OCI-LY7 (cell line): ENCODE data around the gene DENND1B. TPM values are rescaled to one million over a fixed set of nuclear protein-coding genes. Genes with fewer than 3 reads are reported as not detected.

Experiments used
- BruUV-seq: library from RNA; stranded (reverse); fragments of 400-500 nt; replicated peaks from 2 replicates; lab custom pipeline; 2021; lab: Mats Ljungman, UMichigan
- CTCF ChIA-PET: fragments of 300-600 bp; sonication (Branson Sonifier 250); formaldehyde crosslinking; loops from one replicate; lab custom pipeline; 2022; ENCODE audit warnings: antibody characterized with exemption; ENCODE audit not compliant: unreplicated experiment; lab: Charles Lee
- POLR2A ChIA-PET: fragments of 300-600 bp; sonication (Branson Sonifier 250); formaldehyde crosslinking; loops from one replicate; lab custom pipeline; 2022; ENCODE audit warnings: antibody characterized with exemption; lab: Charles Lee
- DNase-seq: peaks from one replicate; pipeline ENCODE4 v3.0.0-alpha.2; 2015; ENCODE audit warnings: low spot score
- H2AFZ ChIP-seq: fragments of 200-600 bp; sonication (generic), shearing (Covaris generic); 2 replicates; pipeline ENCODE4 v1.6.1; 2014; ENCODE audit warnings: mild to moderate bottlenecking, antibody characterized with exemption, low read length, moderate library complexity
- H3K27ac ChIP-seq: fragments of 200-600 bp; sonication (generic); 2 replicates; pipeline ENCODE4 v1.5.1; 2014; ENCODE audit warnings: mixed run types, low read depth, mild to moderate bottlenecking, moderate library complexity, low read length, inconsistent platforms; ENCODE audit not compliant: poor library complexity, severe bottlenecking
- H3K36me3 ChIP-seq: fragments of 200-600 bp; sonication (generic); 2 replicates; pipeline ENCODE4 v1.6.1; 2014; ENCODE audit warnings: mild to moderate bottlenecking, antibody characterized with exemption, low read length, moderate library complexity, mixed read lengths; ENCODE audit not compliant: insufficient read depth
- H3K4me1 ChIP-seq: fragments of 200-600 bp; sonication (generic); 2 replicates; pipeline ENCODE4 v1.5.1; 2014; ENCODE audit warnings: mild to moderate bottlenecking, low read length; ENCODE audit not compliant: insufficient read depth, poor library complexity, severe bottlenecking
- H3K4me2 ChIP-seq: fragments of 200-600 bp; sonication (generic); 2 replicates; pipeline ENCODE4 v1.6.1; 2014; ENCODE audit warnings: mild to moderate bottlenecking, low read length
- H3K4me3 ChIP-seq: fragments of 200-600 bp; sonication (generic); 2 replicates; pipeline ENCODE4 v1.5.1; 2014; ENCODE audit warnings: mild to moderate bottlenecking, low read depth, low read length; ENCODE audit not compliant: poor library complexity, severe bottlenecking
- H3K79me2 ChIP-seq: fragments of 200-600 bp; sonication (generic); 2 replicates; pipeline ENCODE4 v1.6.1; 2016; ENCODE audit warnings: low read depth, mild to moderate bottlenecking, low read length, moderate library complexity, mixed read lengths; ENCODE audit not compliant: insufficient read depth
- H3K9me2 ChIP-seq: fragments of 200-600 bp; sonication (generic); 2 replicates; pipeline ENCODE4 v1.6.1; 2016; ENCODE audit warnings: mild to moderate bottlenecking, low read length, mixed read lengths; ENCODE audit not compliant: insufficient read depth
- H3K9me3 ChIP-seq: fragments of 200-600 bp; sonication (generic); 2 replicates; pipeline ENCODE4 v1.6.1; 2014; ENCODE audit warnings: mild to moderate bottlenecking, mixed run types, low read length, mixed read lengths
- H4K20me1 ChIP-seq: fragments of 200-600 bp; sonication (generic); 2 replicates; pipeline ENCODE4 v1.6.1; 2014; ENCODE audit warnings: mild to moderate bottlenecking, antibody characterized with exemption, low read length, moderate library complexity, mixed read lengths; ENCODE audit not compliant: insufficient read depth
- EZH2phosphoT487 ChIP-seq: fragments of 200-600 bp; sonication (generic); IDR thresholded peaks from 2 replicates; pipeline ENCODE4 v1.6.1; 2018; ENCODE audit warnings: low read depth, borderline replicate concordance, mild to moderate bottlenecking, mixed run types, antibody characterized with exemption, low read length, moderate library complexity, mixed read lengths
- intact Hi-C: fragments of 100-400 bp; cut with micrococcal nuclease; formaldehyde crosslinking; loops from one replicate; pipeline ENCODE4 v1.10.0; 2022; ENCODE audit not compliant: unreplicated experiment
- total RNA-seq, 2 experiments: library from RNA; depleted of rRNA in 1 of 2; stranded (reverse); fragments of >200 nt in 1 of 2; shearing (Covaris generic) in 1 of 2; gene quantifications; 2 replicates each; pipeline ENCODE4 v1.2.3, GENCODE V29; 2014 to 2022
- TF ChIP-seq, protein P1 (sequence below): fragments of 200-600 bp; sonication (generic); conservative IDR thresholded peaks from 2 replicates; pipeline ENCODE4 v1.5.1; 2014; ENCODE audit warnings: mild to moderate bottlenecking, antibody characterized with exemption, low read length, moderate library complexity, mixed read lengths

The DENND1B gene
- total RNA-seq, 2 experiments from 2014 or later = 17.4 to 43.0 TPM

DNA sequence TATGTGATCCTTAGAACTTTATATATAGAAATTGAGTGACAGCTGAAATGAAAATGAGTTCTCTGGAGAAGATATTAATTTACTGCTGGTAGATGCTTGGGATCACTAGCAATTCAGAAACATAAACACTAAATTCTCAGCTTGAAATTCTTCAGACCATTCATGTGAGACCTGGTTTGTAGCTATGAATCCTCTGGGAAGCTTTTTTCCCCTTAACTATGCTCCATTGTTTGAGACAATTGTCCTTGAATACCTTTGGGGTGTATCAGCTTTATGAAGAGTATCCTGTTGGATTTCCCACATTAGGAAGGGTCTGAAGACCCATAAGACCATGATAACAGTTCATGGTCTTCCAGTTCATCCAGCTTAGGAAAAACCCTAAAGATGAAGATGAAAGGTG lies 4.6 kb upstream of the DENND1B start:
- CTCF ChIA-PET = no interaction called here
- BruUV-seq = no TSS peak
- H3K4me3 ChIP-seq = no peak overlapping the region
- H2AFZ ChIP-seq = no peak overlapping the region
- peaks cover 12% of the 10 kb centered on the region; the same call in 1 of the 2 replicates for H3K9me3 ChIP-seq
- no peaks in the 10 kb centered on the region for H3K36me3 ChIP-seq
- H3K79me2 ChIP-seq = no peaks in the 10 kb centered on the region
- POLR2A ChIA-PET = interaction anchor here (0.6 to 1.4 kb wide), 9 partner anchors 18 to 1551 kb away, joined by 3 to 7 read pairs (median 3); partner anchors contain the start of gene C1orf53
- H3K4me2 ChIP-seq = no peak overlapping the region
- H3K4me1 ChIP-seq = peaks cover 47% of the 10 kb centered on the region
- no peaks in the 10 kb centered on the region for H3K9me2 ChIP-seq
- H4K20me1 ChIP-seq = no peaks in the 10 kb centered on the region
- H3K27ac ChIP-seq = no peak overlapping the region
- intact Hi-C loops = loop anchor here (5.0 to 10.0 kb wide), 4 partner anchors 163 to 1155 kb away; partner anchors contain the start of gene ASPM
- TF ChIP-seq, protein P1, sequence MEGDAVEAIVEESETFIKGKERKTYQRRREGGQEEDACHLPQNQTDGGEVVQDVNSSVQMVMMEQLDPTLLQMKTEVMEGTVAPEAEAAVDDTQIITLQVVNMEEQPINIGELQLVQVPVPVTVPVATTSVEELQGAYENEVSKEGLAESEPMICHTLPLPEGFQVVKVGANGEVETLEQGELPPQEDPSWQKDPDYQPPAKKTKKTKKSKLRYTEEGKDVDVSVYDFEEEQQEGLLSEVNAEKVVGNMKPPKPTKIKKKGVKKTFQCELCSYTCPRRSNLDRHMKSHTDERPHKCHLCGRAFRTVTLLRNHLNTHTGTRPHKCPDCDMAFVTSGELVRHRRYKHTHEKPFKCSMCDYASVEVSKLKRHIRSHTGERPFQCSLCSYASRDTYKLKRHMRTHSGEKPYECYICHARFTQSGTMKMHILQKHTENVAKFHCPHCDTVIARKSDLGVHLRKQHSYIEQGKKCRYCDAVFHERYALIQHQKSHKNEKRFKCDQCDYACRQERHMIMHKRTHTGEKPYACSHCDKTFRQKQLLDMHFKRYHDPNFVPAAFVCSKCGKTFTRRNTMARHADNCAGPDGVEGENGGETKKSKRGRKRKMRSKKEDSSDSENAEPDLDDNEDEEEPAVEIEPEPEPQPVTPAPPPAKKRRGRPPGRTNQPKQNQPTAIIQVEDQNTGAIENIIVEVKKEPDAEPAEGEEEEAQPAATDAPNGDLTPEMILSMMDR = no peak
- no peak for TF ChIP-seq EZH2phosphoT487
- no peak for DNase-seq

DNA sequence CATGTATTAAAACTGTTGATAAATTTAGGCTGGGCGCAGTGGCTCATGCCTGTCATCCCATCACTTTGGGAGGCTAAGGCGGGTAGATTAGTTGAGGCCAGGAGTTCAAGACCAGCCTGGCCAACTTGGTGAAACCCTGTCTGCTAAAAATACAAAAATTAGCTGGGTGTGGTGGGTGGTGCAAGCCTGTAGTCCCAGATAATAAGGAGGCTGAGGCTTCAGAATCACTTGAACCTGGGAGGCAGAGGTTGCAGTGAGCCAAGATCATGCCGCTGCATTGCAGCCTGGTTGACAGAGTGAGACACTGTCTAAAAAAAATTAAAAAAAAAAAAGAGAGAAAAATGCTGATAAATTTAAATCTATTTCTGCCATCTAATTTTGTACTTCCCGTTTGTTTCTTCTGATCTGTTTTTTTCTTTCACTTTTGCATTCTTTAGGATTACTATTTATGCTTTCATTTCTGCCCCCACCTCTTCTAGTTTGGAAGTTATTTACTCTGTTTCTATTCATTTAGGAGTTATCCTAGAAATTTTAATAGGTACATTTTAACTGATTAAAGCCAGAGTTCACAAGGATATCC lies 3.2 kb upstream of the DENND1B start:
- intact Hi-C loops = loop anchor here (5.0 to 10.0 kb wide), 4 partner anchors 161 to 1156 kb away; partner anchors contain the start of gene ASPM
- BruUV-seq = no TSS peak
- H3K36me3 ChIP-seq = no peaks in the 10 kb centered on the region
- peaks cover 5% of the 10 kb centered on the region; the same call in 1 of the 2 replicates for H4K20me1 ChIP-seq
- POLR2A ChIA-PET = interaction anchor here (1.0 to 3.9 kb wide), 2 partner anchors 10 to 17 kb away, joined by 3 to 50 read pairs; no protein-coding TSS in a partner anchor
- H3K79me2 ChIP-seq = peaks cover 12% of the 10 kb centered on the region
- peaks cover 12% of the 10 kb centered on the region; the same call in 1 of the 2 replicates for H3K9me3 ChIP-seq
- H3K9me2 ChIP-seq = no peaks in the 10 kb centered on the region
- peak overlapping the region; percentile 88 for H2AFZ ChIP-seq
- peaks cover 50% of the 10 kb centered on the region for H3K4me1 ChIP-seq
- peak overlapping the region; percentile 56 for H3K4me2 ChIP-seq
- H3K27ac ChIP-seq = no peak overlapping the region
- CTCF ChIA-PET = no interaction called here
- DNase-seq = no peak
- TF ChIP-seq, protein P1 = no peak
- no peak for TF ChIP-seq EZH2phosphoT487
- H3K4me3 ChIP-seq = peak overlapping the region; percentile 31
